HepG2 (cell line): ENCODE results near the gene RANBP3. TPM values are rescaled to one million over a fixed set of nuclear protein-coding genes. Genes with fewer than 3 reads are reported as not detected.

Experiments used
- ATAC-seq: fragments of 200-7000 bp; cut with Tn5 transposase; 3 replicates; pipeline ENCODE4 v1.9.1; 2020; ENCODE audit warnings: mild to moderate bottlenecking, moderate library complexity
- BruUV-seq: library from RNA; stranded (reverse); fragments of 400-500 nt; replicated peaks from 2 replicates; lab custom pipeline; 2021; lab: Mats Ljungman, UMichigan
- CTCF ChIA-PET: fragments of 300-600 bp; formaldehyde crosslinking; extraction: SDS; loops from one replicate; lab custom pipeline; 2021; ENCODE audit warnings: low total read pairs, inconsistent platforms, low intra/inter-chr PET ratio; lab: Yijun Ruan, JAX
- POLR2A ChIA-PET: fragments of 350-600 bp; sonication (Branson Sonifier 250); formaldehyde crosslinking; loops from one replicate; lab custom pipeline; 2020; ENCODE audit warnings: antibody characterized with exemption, inconsistent platforms; lab: Yijun Ruan, JAX
- DNase-seq: peaks from one replicate; pipeline ENCODE4 v3.0.0-alpha.2; 2015; ENCODE audit warnings: low spot score
- FAIRE-seq: peaks from 3 replicates; lab custom pipeline; 2011; peaks lifted over from hg19 to GRCh38; lab: Jason Lieb, UNC
- H2AFZ ChIP-seq: one replicate; pipeline ENCODE4 v1.6.1; 2011; ENCODE audit warnings: low read length, inconsistent platforms
- H3K27ac ChIP-seq: fragments of 300-600 bp; 3 replicates; pipeline ENCODE4 v1.8.0; 2011; ENCODE audit warnings: mixed run types, mild to moderate bottlenecking, mixed read lengths, low read length, inconsistent platforms; ENCODE audit not compliant: insufficient read depth; ENCODE audit errors: extremely low read length
- H3K27me3 ChIP-seq, 2 experiments: fragments of 200-600 bp in 1 of 2; 2 replicates in 1 of 2; 3 replicates in 1 of 2; pipeline versions ENCODE4 v1.6.0 to v1.8.0; 2011; ENCODE audit warnings: low read length in 2 of 2, mild to moderate bottlenecking in 2 of 2, moderate library complexity in 2 of 2, inconsistent platforms in 1 of 2; ENCODE audit not compliant: insufficient read depth in 2 of 2, control insufficient read depth in 1 of 2
- H3K36me3 ChIP-seq, 2 experiments: fragments of 200-600 bp in 1 of 2; replicated peaks in 1 of 2; 2 replicates in 1 of 2; 3 replicates in 1 of 2; pipeline versions ENCODE4 v1.5.1 to v1.8.0; 2011; ENCODE audit warnings: low read length in 2 of 2, inconsistent platforms in 1 of 2; ENCODE audit not compliant: insufficient read depth in 2 of 2, control insufficient read depth in 1 of 2
- H3K4me1 ChIP-seq: 2 replicates; pipeline ENCODE4 v1.5.1; 2012; ENCODE audit warnings: low read length, inconsistent platforms; ENCODE audit not compliant: insufficient read depth
- H3K4me2 ChIP-seq: 2 replicates; pipeline ENCODE4 v1.6.0; 2011; ENCODE audit warnings: low read depth, low read length, inconsistent platforms
- H3K4me3 ChIP-seq, 3 experiments: fragments of 200-600 bp in 1 of 3; sonication (generic), shearing (Covaris generic) in 1 of 3; replicated peaks in 1 of 3; 2 replicates each; pipeline ENCODE4 v1.5.1; 2011 to 2016; ENCODE audit warnings: low read length in 3 of 3, inconsistent platforms in 2 of 3, low read depth in 2 of 3, mild to moderate bottlenecking in 2 of 3, control low read depth in 1 of 3, mixed read lengths in 1 of 3; ENCODE audit not compliant: insufficient read depth in 1 of 3
- H3K79me2 ChIP-seq: one replicate; pipeline ENCODE4 v1.6.1; 2011; ENCODE audit warnings: low read length, inconsistent platforms; ENCODE audit not compliant: insufficient read depth
- H3K9ac ChIP-seq: 2 replicates; pipeline ENCODE4 v1.6.0; 2011; ENCODE audit warnings: mild to moderate bottlenecking, low read depth, low read length, inconsistent platforms; ENCODE audit not compliant: insufficient read depth
- H3K9me3 ChIP-seq: 2 replicates; pipeline ENCODE4 v1.5.1; 2012; ENCODE audit warnings: mild to moderate bottlenecking, low read length
- H4K20me1 ChIP-seq: 2 replicates; pipeline ENCODE4 v1.6.0; 2011; ENCODE audit warnings: inconsistent platforms, mild to moderate bottlenecking, low read length, moderate library complexity; ENCODE audit not compliant: insufficient read depth
- ETV6 ChIP-seq: sonication (generic); formaldehyde crosslinking; conservative IDR thresholded peaks from 2 replicates; pipeline ENCODE4 v1.4.0; 2020; ENCODE audit warnings: missing genetic modification reagents
- GTF3A ChIP-seq: sonication (generic); formaldehyde crosslinking; conservative IDR thresholded peaks from 2 replicates; pipeline ENCODE4 v1.4.0; 2020; ENCODE audit warnings: mild to moderate bottlenecking, missing genetic modification reagents
- NFIC ChIP-seq: IDR thresholded peaks from 2 replicates; pipeline ENCODE4 v1.6.1; 2012; ENCODE audit warnings: mild to moderate bottlenecking, low read length, inconsistent platforms
- PRMT3 ChIP-seq: sonication (generic); formaldehyde crosslinking; IDR thresholded peaks from 2 replicates; pipeline ENCODE4 v1.8.1; 2022; ENCODE audit warnings: low read depth, mild to moderate bottlenecking, moderate library complexity, missing genetic modification reagents, borderline replicate concordance
- RFX1 ChIP-seq: fragments of 450-650 bp; IDR thresholded peaks from 2 replicates; pipeline ENCODE4 v1.6.1; 2017
- SIX1 ChIP-seq: sonication (generic); formaldehyde crosslinking; IDR thresholded peaks from 2 replicates; pipeline ENCODE4 v1.4.0; 2020; ENCODE audit warnings: missing genetic modification reagents, borderline replicate concordance
- SIX4 ChIP-seq: sonication (generic); formaldehyde crosslinking; IDR thresholded peaks from 2 replicates; pipeline ENCODE4 v1.4.0; 2020; ENCODE audit warnings: missing genetic modification reagents
- TAF15 ChIP-seq: fragments of 200-400 bp; formaldehyde crosslinking; IDR thresholded peaks from one replicate; pipeline ENCODE4 v1.6.1; 2018; ENCODE audit warnings: mild to moderate bottlenecking, low read depth, low read length; ENCODE audit not compliant: poor library complexity, severe bottlenecking
- ZBTB21 ChIP-seq: sonication (generic); formaldehyde crosslinking; IDR thresholded peaks from 2 replicates; pipeline ENCODE4 v1.4.0; 2020; ENCODE audit warnings: missing genetic modification reagents
- ZFP36L2 ChIP-seq: sonication (generic); formaldehyde crosslinking; IDR thresholded peaks from 2 replicates; pipeline ENCODE4 v1.4.0; 2020; ENCODE audit warnings: missing genetic modification reagents
- ZNF687 ChIP-seq: sonication (generic); formaldehyde crosslinking; IDR thresholded peaks from 2 replicates; pipeline ENCODE4 v1.5.1; 2020; ENCODE audit warnings: mild to moderate bottlenecking, missing genetic modification reagents, moderate library complexity
- ZNF879 ChIP-seq: sonication (generic); formaldehyde crosslinking; IDR thresholded peaks from 2 replicates; pipeline ENCODE4 v1.8.1; 2023; ENCODE audit warnings: missing genetic modification reagents
- ZSCAN31 ChIP-seq: sonication (generic); formaldehyde crosslinking; IDR thresholded peaks from 2 replicates; pipeline ENCODE4 v1.5.0; 2020; ENCODE audit warnings: low read depth, mild to moderate bottlenecking, missing genetic modification reagents
- WGBS: methylation state at CpG from one replicate; pipeline ENCODE4 v1.1.6; 2017; ENCODE audit warnings: low lambda C conversion rate; 5-methylcytosine and 5-hydroxymethylcytosine counted together
- in situ Hi-C: cut with HindIII; loops from 2 replicates; pipeline ENCODE4 v1.10.0; 2017; ENCODE audit warnings: low pct_unique_long_range_greater_than_20kb; ENCODE audit not compliant: extremely low pct_ligation_motif_present
- intact Hi-C: fragments of 100-400 bp; cut with micrococcal nuclease; formaldehyde crosslinking; loops from one replicate; pipeline ENCODE4 v1.10.0; 2022; ENCODE audit not compliant: unreplicated experiment
- polyA plus RNA-seq, 8 experiments: library from polyadenylated mRNA; depleted of rRNA in 3 of 8; stranded (reverse) in 7 of 8; unstranded in 1 of 8; fragments of >200 nt; fragmentation: Illumina TruSeq in 4 of 8; extraction: Trizol in 4 of 8; gene quantifications; 2 replicates each; pipeline versions ENCODE4 v1.2.1 to v1.2.3, GENCODE V29; 2011 to 2016; ENCODE audit warnings: low read depth in 4 of 8, missing spikeins in 1 of 8, mixed read lengths in 1 of 8; ENCODE audit not compliant: insufficient read depth in 1 of 8
- total RNA-seq, 5 experiments: library from RNA; depleted of rRNA; stranded (reverse); fragments of >200 nt; fragmentation: Illumina TruSeq; extraction: Trizol; gene quantifications; 2 replicates each; pipeline ENCODE4 v1.2.3, GENCODE V29; 2016; ENCODE audit warnings: low read depth in 1 of 5
- TF ChIP-seq, protein P1 (sequence below): IDR thresholded peaks from 2 replicates; pipeline ENCODE4 v1.4.0; 2020; ENCODE audit warnings: mild to moderate bottlenecking, missing genetic modification reagents
- TF ChIP-seq, protein P2 (sequence below): sonication (generic); formaldehyde crosslinking; IDR thresholded peaks from 2 replicates; pipeline ENCODE4 v1.4.0; 2020; ENCODE audit warnings: missing genetic modification reagents, borderline replicate concordance

Gene RANBP3
- total and polyA plus RNA-seq, 2 of the 13 experiments (the other 11 are each of a cell fraction or from before 2014, with no cell fraction given) = 39.5 to 149 TPM

DNA sequence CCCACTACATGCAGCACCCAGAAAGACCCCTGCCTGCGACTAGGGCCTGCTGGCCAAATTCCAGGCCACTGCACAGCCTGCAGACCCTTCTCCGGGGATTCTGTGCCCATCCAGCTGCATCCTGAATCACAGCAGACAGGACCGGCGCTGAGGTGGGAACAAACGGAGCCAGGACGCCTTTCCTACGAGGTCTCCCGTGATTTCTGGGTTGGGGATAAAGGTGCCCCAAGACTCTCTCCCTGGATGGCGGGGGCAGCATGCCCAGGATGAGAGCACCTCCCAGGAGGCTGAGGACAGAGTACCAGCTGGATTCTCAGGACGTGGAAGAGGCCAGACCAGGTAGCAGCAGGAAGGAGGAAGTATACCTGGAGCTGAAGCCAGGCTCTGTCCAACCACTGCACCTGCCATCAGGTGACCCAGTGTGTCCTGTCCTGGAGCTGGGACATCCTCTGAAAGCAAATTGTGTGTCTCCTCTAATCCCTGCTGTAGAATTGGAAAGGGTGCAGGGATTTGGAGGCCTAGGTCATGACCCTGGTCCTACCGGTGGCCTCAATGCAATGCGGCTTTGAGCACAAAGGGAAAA is 104.2 kb downstream of the RANBP3 start:
- WGBS = 90% methylated on average over 7 of the region's 12 CpGs
- peak overlapping the region; percentile 38 for H3K27ac ChIP-seq
- no peak for TF ChIP-seq RFX1
- no peak for TF ChIP-seq ZBTB21 (CRISPR knock-in tag)
- no peak for TF ChIP-seq SIX4 (CRISPR knock-in tag)
- no peak for TF ChIP-seq ZNF879 (CRISPR knock-in tag)
- TF ChIP-seq GTF3A = no peak
- TF ChIP-seq ZSCAN31 (CRISPR knock-in tag) = no peak
- TF ChIP-seq ZNF687 (CRISPR knock-in tag) = peak; percentile 35; the same call in 1 of the 2 replicates
- no peak for TF ChIP-seq ZFP36L2 (CRISPR knock-in tag)
- TF ChIP-seq NFIC = no peak
- TF ChIP-seq ETV6 (CRISPR knock-in tag) = no peak
- TF ChIP-seq TAF15 = no peak
- TF ChIP-seq, protein P1, sequence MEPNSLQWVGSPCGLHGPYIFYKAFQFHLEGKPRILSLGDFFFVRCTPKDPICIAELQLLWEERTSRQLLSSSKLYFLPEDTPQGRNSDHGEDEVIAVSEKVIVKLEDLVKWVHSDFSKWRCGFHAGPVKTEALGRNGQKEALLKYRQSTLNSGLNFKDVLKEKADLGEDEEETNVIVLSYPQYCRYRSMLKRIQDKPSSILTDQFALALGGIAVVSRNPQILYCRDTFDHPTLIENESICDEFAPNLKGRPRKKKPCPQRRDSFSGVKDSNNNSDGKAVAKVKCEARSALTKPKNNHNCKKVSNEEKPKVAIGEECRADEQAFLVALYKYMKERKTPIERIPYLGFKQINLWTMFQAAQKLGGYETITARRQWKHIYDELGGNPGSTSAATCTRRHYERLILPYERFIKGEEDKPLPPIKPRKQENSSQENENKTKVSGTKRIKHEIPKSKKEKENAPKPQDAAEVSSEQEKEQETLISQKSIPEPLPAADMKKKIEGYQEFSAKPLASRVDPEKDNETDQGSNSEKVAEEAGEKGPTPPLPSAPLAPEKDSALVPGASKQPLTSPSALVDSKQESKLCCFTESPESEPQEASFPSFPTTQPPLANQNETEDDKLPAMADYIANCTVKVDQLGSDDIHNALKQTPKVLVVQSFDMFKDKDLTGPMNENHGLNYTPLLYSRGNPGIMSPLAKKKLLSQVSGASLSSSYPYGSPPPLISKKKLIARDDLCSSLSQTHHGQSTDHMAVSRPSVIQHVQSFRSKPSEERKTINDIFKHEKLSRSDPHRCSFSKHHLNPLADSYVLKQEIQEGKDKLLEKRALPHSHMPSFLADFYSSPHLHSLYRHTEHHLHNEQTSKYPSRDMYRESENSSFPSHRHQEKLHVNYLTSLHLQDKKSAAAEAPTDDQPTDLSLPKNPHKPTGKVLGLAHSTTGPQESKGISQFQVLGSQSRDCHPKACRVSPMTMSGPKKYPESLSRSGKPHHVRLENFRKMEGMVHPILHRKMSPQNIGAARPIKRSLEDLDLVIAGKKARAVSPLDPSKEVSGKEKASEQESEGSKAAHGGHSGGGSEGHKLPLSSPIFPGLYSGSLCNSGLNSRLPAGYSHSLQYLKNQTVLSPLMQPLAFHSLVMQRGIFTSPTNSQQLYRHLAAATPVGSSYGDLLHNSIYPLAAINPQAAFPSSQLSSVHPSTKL = no peak
- TF ChIP-seq SIX1 (CRISPR knock-in tag) = no peak
- TF ChIP-seq, protein P2, sequence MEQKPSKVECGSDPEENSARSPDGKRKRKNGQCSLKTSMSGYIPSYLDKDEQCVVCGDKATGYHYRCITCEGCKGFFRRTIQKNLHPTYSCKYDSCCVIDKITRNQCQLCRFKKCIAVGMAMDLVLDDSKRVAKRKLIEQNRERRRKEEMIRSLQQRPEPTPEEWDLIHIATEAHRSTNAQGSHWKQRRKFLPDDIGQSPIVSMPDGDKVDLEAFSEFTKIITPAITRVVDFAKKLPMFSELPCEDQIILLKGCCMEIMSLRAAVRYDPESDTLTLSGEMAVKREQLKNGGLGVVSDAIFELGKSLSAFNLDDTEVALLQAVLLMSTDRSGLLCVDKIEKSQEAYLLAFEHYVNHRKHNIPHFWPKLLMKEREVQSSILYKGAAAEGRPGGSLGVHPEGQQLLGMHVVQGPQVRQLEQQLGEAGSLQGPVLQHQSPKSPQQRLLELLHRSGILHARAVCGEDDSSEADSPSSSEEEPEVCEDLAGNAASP (CRISPR knock-in tag) = no peak
- TF ChIP-seq PRMT3 (CRISPR knock-in tag) = no peak

More for the DNA sequence above, 104.2 kb downstream of the RANBP3 start:
- BruUV-seq = no TSS peak
- ChIA-PET CTCF (no interaction called here), POLR2A (interaction anchor here (5.0 kb wide), 1 partner anchor 46 kb away, joined by 54 read pairs; no protein-coding TSS in a partner anchor)
- ATAC-seq (no peak), FAIRE-seq (no peak), DNase-seq (no peak)
- Histone ChIP-seq H3K27me3 (no peaks in the 10 kb centered on the region), H3K4me1 (peaks cover 95% of the 10 kb centered on the region), H4K20me1 (no peaks in the 10 kb centered on the region), H3K36me3 (no peaks in the 10 kb centered on the region), H3K4me3 (no peak overlapping the region), H3K4me2 (no peak overlapping the region), H3K79me2 (no peaks in the 10 kb centered on the region), H3K9me3 (no peaks in the 10 kb centered on the region), H3K9ac (no peak overlapping the region), H2AFZ (no peak overlapping the region)
- intact Hi-C loops = loop anchor here (5.0 kb wide), 1 partner anchor 46 kb away; no protein-coding TSS in a partner anchor
- in situ Hi-C loops = no loop called here
